Adrenal gland (tissue), 12 donors: ENCODE results near the gene ERV3-1. TPM values are rescaled to one million over a fixed set of nuclear protein-coding genes. Genes with fewer than 3 reads are reported as not detected.

Experiments
- DNase-seq, 7 donors: peaks; one replicate each; pipeline ENCODE4 v3.0.0-alpha.2; 2019 to 2020
- H3K27ac ChIP-seq, 5 donors: fragments of 200-600 bp; sonication (generic) in 4 of 5; 1 replicate in 3 of 5; 2 replicates in 2 of 5; pipeline versions ENCODE4 v1.5.1 to v1.8.0; 2016 to 2020; ENCODE audit warnings: mild to moderate bottlenecking in 1 of 5
- H3K27me3 ChIP-seq: fragments of 200-600 bp; 2 replicates; pipeline ENCODE4 v1.8.0; 2021
- H3K36me3 ChIP-seq, 2 donors: fragments of 200-600 bp; replicated peaks in 1 of 2; 1 replicate in 1 of 2; 2 replicates in 1 of 2; pipeline versions ENCODE4 v1.5.1 to v1.8.0; 2018 to 2022
- H3K4me1 ChIP-seq, 2 donors: fragments of 200-600 bp; replicated peaks in 1 of 2; 1 replicate in 1 of 2; 2 replicates in 1 of 2; pipeline versions ENCODE4 v1.5.1 to v1.8.0; 2018 to 2021
- H3K4me3 ChIP-seq, 4 donors: fragments of 200-600 bp; sonication (generic) in 3 of 4; one replicate each; pipeline ENCODE4 v1.5.1; 2016 to 2018
- H3K9me3 ChIP-seq, 3 donors: fragments of 200-600 bp; sonication (generic) in 1 of 3; replicated peaks in 1 of 3; 1 replicate in 2 of 3; 2 replicates in 1 of 3; pipeline versions ENCODE4 v1.5.1 to v1.8.0; 2016 to 2021
- CTCF ChIP-seq, 6 experiments: fragments of 450-650 bp in 4 of 6; fragments of 200-600 bp in 2 of 6; sonication (generic) in 1 of 6; IDR thresholded peaks; 1 replicate in 5 of 6; 2 replicates in 1 of 6; pipeline versions ENCODE4 v1.5.1 to v1.8.0; 2016 to 2021; ENCODE audit warnings: antibody characterized with exemption in 6 of 6, mild to moderate bottlenecking in 2 of 6, moderate library complexity in 1 of 6
- POLR2A ChIP-seq, 2 donors: fragments of 450-650 bp; IDR thresholded peaks; one replicate each; pipeline ENCODE4 v1.6.1; 2017; ENCODE audit warnings: antibody characterized with exemption in 2 of 2, mild to moderate bottlenecking in 2 of 2, moderate library complexity in 1 of 2
- WGBS, 4 donors: extraction: QIAGEN DNeasy Blood & Tissue Kit in 2 of 4; methylation state at CpG; one replicate each; pipeline versions ENCODE4 v1.1.5 to v1.1.7; 2013 to 2017; 5-methylcytosine and 5-hydroxymethylcytosine counted together
- intact Hi-C, 2 donors: fragments of 100-400 bp; cut with DNase I; formaldehyde crosslinking; loops; one replicate each; pipeline versions ENCODE4 v1.14.1 to v1.15.0; 2022 to 2023
- polyA plus RNA-seq, 3 donors: library from polyadenylated mRNA; stranded (reverse); fragments of 200-250 nt in 2 of 3; fragments of 350-450 nt in 1 of 3; fragmentation: Illumina TruSeq in 1 of 3; extraction: RNeasy Lipid Tissue Mini Kit (QIAGEN cat#74804) in 1 of 3; gene quantifications; one replicate each; pipeline ENCODE4 v1.2.3, GENCODE V29; 2013 to 2014
- total RNA-seq, 9 donors: library from RNA; depleted of rRNA in 4 of 9; stranded (reverse); fragments of >200 nt in 4 of 9; fragments of 120-200 nt in 1 of 9; fragmentation: NEBNext Ultra II Directional in 1 of 9; extraction: Animal tissue kit (Norgen Biotek cat#: 25700) in 1 of 9; gene quantifications; one replicate each; pipeline versions ENCODE4 v1.1.0 to v1.2.4, GENCODE V29; 2013 to 2023
- donor health status: healthy with polysubstance abuse.
- donor health status: Bipolar disorder and iron deficiency.
- donor health status: DM: yes; HTN: yes; CAD: no.
- donor health status: DM: no; HTN: no; CAD: no.
- donor health status: DM: no; HTN: no; CAD: no.
- donor health status: DM: yes; HTN: yes; CAD: no.

ERV3-1 gene
- total and polyA plus RNA-seq, 12 donors: 9.6 to 271 (median 66.7) TPM

- no peaks in the 10 kb centered on the region for H3K27me3 ChIP-seq
- peak overlapping the region in 1 of 4 donors; percentile 38 for H3K4me3 ChIP-seq
- H3K36me3 ChIP-seq: no peaks in the 10 kb centered on the region
- peak overlapping the region; percentile 67 to 96 (median 87) for H3K27ac ChIP-seq
- DNase-seq: peak; percentile 41 to 90 (median 83)
- WGBS, 4 donors: 38 to 61% (median 45%) methylated on average over 8 to 11 of the region's 11 CpGs
- H3K9me3 ChIP-seq: peaks cover 0 to 27% (median 0%) of the 10 kb centered on the region in 3 donors
- intact Hi-C loops: no loop called here
- H3K4me1 ChIP-seq: peaks cover 40 to 48% of the 10 kb centered on the region in 2 donors
- peak; percentile 29 to 60 for TF ChIP-seq POLR2A (IDR thresholded peaks at IDR 0.05)
- peak in 2 of 6 experiments; percentile 10 to 17 for TF ChIP-seq CTCF (IDR thresholded peaks at IDR 0.05)
Observed at GRCh38 chr7:64999165-65000004, 7.1 kb downstream of the ERV3-1 start.

GRCh38 chr7:64998865-64999164 lies 7.7 kb downstream of the ERV3-1 start:
- 94 to 100% (median 96%) methylated on average over 7 of the region's 7 CpGs for WGBS, 4 donors
- intact Hi-C loops: no loop called here
- Histone ChIP-seq H3K4me3 (peak overlapping the region in 1 of 4 donors; percentile 38), H3K36me3 (no peaks in the 10 kb centered on the region), H3K27me3 (no peaks in the 10 kb centered on the region), H3K27ac (peak overlapping the region; percentile 67 to 96 (median 87)), H3K4me1 (peaks cover 36 to 46% of the 10 kb centered on the region in 2 donors), H3K9me3 (peaks cover 0 to 27% (median 0%) of the 10 kb centered on the region in 3 donors)
- TF ChIP-seq CTCF (IDR thresholded peaks at IDR 0.05): no peak
- TF ChIP-seq POLR2A (IDR thresholded peaks at IDR 0.05): no peak
- DNase-seq: no peak

GRCh38 chr7:64997927-64998391 lies 8.5 kb downstream of the ERV3-1 start:
- peak in 6 of 7 donors; percentile 39 to 82 (median 53) for DNase-seq
- Histone ChIP-seq H3K4me3 (no peak overlapping the region), H3K27ac (peak overlapping the region in 4 of 5 donors; percentile 24 to 96 (median 77)), H3K9me3 (peaks cover 0 to 27% (median 0%) of the 10 kb centered on the region in 3 donors), H3K4me1 (peaks cover 28 to 37% of the 10 kb centered on the region in 2 donors), H3K36me3 (no peaks in the 10 kb centered on the region), H3K27me3 (no peaks in the 10 kb centered on the region)
- 56 to 87% (median 65%) methylated on average over 8 of the region's 8 CpGs for WGBS, 4 donors
- intact Hi-C loops: no loop called here
- TF ChIP-seq POLR2A (IDR thresholded peaks at IDR 0.05): no peak
- TF ChIP-seq CTCF (IDR thresholded peaks at IDR 0.05): no peak

- intact Hi-C loops: no loop called here
- peaks cover 0 to 27% (median 0%) of the 10 kb centered on the region in 3 donors for H3K9me3 ChIP-seq
- peaks cover 26 to 31% of the 10 kb centered on the region in 2 donors for H3K4me1 ChIP-seq
- H3K27ac ChIP-seq: peak overlapping the region in 4 of 5 donors; percentile 24 to 96 (median 74)
- H3K36me3 ChIP-seq: peaks cover 0 to 6% of the 10 kb centered on the region in 2 donors
- TF ChIP-seq CTCF (IDR thresholded peaks at IDR 0.05) (no peak), POLR2A (IDR thresholded peaks at IDR 0.05) (no peak)
- 86 to 96% (median 93%) methylated on average over 12 of the region's 12 CpGs for WGBS, 4 donors
- no peak for DNase-seq
- H3K4me3 ChIP-seq: no peak overlapping the region
- H3K27me3 ChIP-seq: no peaks in the 10 kb centered on the region
Observed at GRCh38 chr7:64997164-64997908, 9.2 kb downstream of the ERV3-1 start.
